ENCODE results near the gene TCAIM.

TCAIM gene

GRCh38 chr3:44318891-44319311 lies 19.7 kb upstream of the TCAIM start:
- TF ChIP-seq CTCF (IDR thresholded peaks at IDR 0.05; ENCODE audit: borderline replicate concordance, extremely low read depth, low read length, poor library complexity, severe bottlenecking) (no peak), EZH2 (IDR thresholded peaks at IDR 0.05; ENCODE audit: borderline replicate concordance, low read depth, low read length, severe bottlenecking) (no peak)
- DNase-seq (peak; percentile 13), ATAC-seq (ENCODE audit: insufficient read depth, low read depth) (no peak)
- Histone ChIP-seq H3K9ac (ENCODE audit: low read depth, low read length) (no peak overlapping the region), H3K27ac (ENCODE audit: low read length) (no peak overlapping the region), H4K20me1 (ENCODE audit: insufficient read depth, low read length) (no peaks in the 10 kb centered on the region), H3K4me1 (ENCODE audit: insufficient read depth, low read length) (no peaks in the 10 kb centered on the region), H3K9me3 (ENCODE audit: insufficient read depth, low read length, severe bottlenecking) (no peaks in the 10 kb centered on the region), H3K27me3 (ENCODE audit: insufficient read depth, low read length, poor library complexity) (peaks cover 6% of the 10 kb centered on the region), H3K36me3 (ENCODE audit: insufficient read depth, low read length) (no peaks in the 10 kb centered on the region), H3K4me3 (ENCODE audit: low read depth in 1 of 2, low read length in 2 of 2) (no peak overlapping the region), H2AFZ (ENCODE audit: low read depth, low read length) (no peak overlapping the region), H3K79me2 (ENCODE audit: insufficient read depth, low read length) (no peaks in the 10 kb centered on the region), H3K4me2 (ENCODE audit: insufficient read depth, low read length) (no peak overlapping the region)

DNA sequence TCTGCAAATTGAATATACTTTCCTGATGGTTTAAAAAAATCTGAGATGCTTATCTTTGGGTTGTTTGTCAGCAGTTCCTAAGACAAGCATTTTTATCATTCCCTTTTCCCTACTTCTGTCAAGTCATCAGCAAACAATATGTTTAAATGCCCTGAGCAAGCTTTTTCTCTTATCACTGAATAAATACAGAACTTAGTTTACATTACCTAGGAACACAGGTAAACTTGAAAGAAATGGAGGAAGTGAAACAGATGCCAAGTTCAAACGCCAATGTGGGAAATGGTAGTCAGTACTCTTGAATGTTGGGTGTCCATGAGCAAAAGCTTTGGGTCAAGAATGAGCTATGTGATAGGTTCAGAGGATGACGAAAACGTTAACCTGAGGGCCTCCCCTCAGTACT lies 17.2 kb upstream of the TCAIM start:
- no peak overlapping the region for H3K27ac ChIP-seq (ENCODE audit: low read length)
- no peak for TF ChIP-seq CTCF (IDR thresholded peaks at IDR 0.05; ENCODE audit: borderline replicate concordance, extremely low read depth, low read length, poor library complexity, severe bottlenecking)
- no peak for TF ChIP-seq EZH2 (IDR thresholded peaks at IDR 0.05; ENCODE audit: borderline replicate concordance, low read depth, low read length, severe bottlenecking)
- H3K79me2 ChIP-seq (ENCODE audit: insufficient read depth, low read length), result no peaks in the 10 kb centered on the region
- no peaks in the 10 kb centered on the region for H4K20me1 ChIP-seq (ENCODE audit: insufficient read depth, low read length)
- no peak overlapping the region for H3K4me3 ChIP-seq (ENCODE audit: low read depth in 1 of 2, low read length in 2 of 2)
- no peaks in the 10 kb centered on the region for H3K36me3 ChIP-seq (ENCODE audit: insufficient read depth, low read length)
- no peak overlapping the region for H3K9ac ChIP-seq (ENCODE audit: low read depth, low read length)
- H3K9me3 ChIP-seq (ENCODE audit: insufficient read depth, low read length, severe bottlenecking), result peaks cover under 1% of the 10 kb centered on the region
- H2AFZ ChIP-seq (ENCODE audit: low read depth, low read length), result no peak overlapping the region
- H3K27me3 ChIP-seq (ENCODE audit: insufficient read depth, low read length, poor library complexity), result peaks cover 7% of the 10 kb centered on the region
- no peak for ATAC-seq (ENCODE audit: insufficient read depth, low read depth)
- no peak for DNase-seq
- H3K4me1 ChIP-seq (ENCODE audit: insufficient read depth, low read length), result no peaks in the 10 kb centered on the region
- H3K4me2 ChIP-seq (ENCODE audit: insufficient read depth, low read length), result no peak overlapping the region

DNA sequence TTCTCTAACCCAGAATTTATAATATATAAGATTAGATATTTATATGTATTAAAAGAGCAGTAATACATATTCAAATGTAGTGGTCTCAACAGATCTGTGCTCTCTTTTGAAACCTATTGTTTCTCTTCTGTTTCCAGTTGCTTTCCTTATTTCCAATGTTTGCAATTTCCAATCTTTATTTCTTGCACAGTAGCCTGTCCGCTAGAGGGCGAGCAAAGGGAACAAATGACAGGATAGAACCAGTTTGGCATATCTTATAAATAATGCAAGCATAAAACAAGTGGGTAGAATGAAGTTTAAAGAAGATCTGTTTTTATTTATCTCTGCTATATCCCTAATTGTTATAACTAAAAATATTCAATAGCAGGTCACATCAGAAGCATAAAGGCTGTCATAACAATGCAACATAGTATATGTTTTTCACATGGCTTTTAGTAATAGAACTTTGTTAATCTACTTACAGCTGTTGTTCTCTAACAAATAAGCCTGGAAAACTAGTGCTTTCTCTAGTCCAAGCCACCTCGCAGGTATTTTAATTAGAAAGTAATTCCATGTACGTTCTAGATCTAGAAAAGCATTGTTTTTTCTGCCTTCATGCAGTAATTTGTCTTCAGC lies 15.1 kb upstream of the TCAIM start:
- peaks cover 2% of the 10 kb centered on the region for H3K9me3 ChIP-seq (ENCODE audit: insufficient read depth, low read length, severe bottlenecking)
- H4K20me1 ChIP-seq (ENCODE audit: insufficient read depth, low read length), result no peaks in the 10 kb centered on the region
- H3K4me2 ChIP-seq (ENCODE audit: insufficient read depth, low read length), result no peak overlapping the region
- ATAC-seq (ENCODE audit: insufficient read depth, low read depth) (0 out of 3 replicates have a peak, but pooled peaks have one; percentile 66), DNase-seq (peak; percentile 59)
- no peaks in the 10 kb centered on the region for H3K4me1 ChIP-seq (ENCODE audit: insufficient read depth, low read length)
- no peak overlapping the region for H3K4me3 ChIP-seq (ENCODE audit: low read depth in 1 of 2, low read length in 2 of 2)
- no peak overlapping the region for H3K9ac ChIP-seq (ENCODE audit: low read depth, low read length)
- H2AFZ ChIP-seq (ENCODE audit: low read depth, low read length), result no peak overlapping the region
- TF ChIP-seq EZH2 (IDR thresholded peaks at IDR 0.05; ENCODE audit: borderline replicate concordance, low read depth, low read length, severe bottlenecking) (no peak), CTCF (IDR thresholded peaks at IDR 0.05; ENCODE audit: borderline replicate concordance, extremely low read depth, low read length, poor library complexity, severe bottlenecking) (peak; percentile 83)
- H3K27me3 ChIP-seq (ENCODE audit: insufficient read depth, low read length, poor library complexity), result peaks cover 7% of the 10 kb centered on the region
- no peak overlapping the region for H3K27ac ChIP-seq (ENCODE audit: low read length)
- no peaks in the 10 kb centered on the region for H3K36me3 ChIP-seq (ENCODE audit: insufficient read depth, low read length)
- no peaks in the 10 kb centered on the region for H3K79me2 ChIP-seq (ENCODE audit: insufficient read depth, low read length)
